Islet of Langerhans (tissue), 1 donor: ENCODE data around the gene ZNF853.
"Not testable (repeated sequence)": the region's sequence is repeated elsewhere in the genome, so short reads cannot be mapped to it uniquely, and the experiment has no call there.

Experiments used
- FAIRE-seq: peaks from one replicate; lab custom pipeline; 2011; peaks lifted over from hg19 to GRCh38; lab: Jason Lieb, UNC

ZNF853 gene

GRCh38 chr7:6606866-6607583 is 8.4 kb upstream of the ZNF853 start:
- no peak for FAIRE-seq

DNA sequence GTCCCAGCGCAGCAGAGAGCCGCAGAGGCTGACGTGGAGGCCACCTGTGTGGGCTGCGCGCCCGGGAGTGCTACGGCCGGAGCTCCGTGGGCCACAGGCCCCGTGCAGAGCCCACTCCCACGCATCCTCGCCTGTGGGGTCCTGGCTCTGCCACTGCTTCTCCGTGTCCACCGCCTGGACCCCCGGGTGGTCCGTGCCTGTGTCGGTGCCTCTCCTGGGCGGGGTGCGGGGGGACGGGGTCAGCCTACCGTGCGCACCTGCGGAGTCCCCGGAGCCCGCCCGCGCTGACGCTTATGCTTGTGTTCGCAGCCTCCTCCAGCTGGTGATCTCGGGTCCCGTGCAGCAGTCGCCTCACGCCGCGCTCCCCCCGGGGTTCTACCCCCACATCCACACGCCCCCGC is 7.8 kb upstream of the ZNF853 start:
- no peak for FAIRE-seq

DNA sequence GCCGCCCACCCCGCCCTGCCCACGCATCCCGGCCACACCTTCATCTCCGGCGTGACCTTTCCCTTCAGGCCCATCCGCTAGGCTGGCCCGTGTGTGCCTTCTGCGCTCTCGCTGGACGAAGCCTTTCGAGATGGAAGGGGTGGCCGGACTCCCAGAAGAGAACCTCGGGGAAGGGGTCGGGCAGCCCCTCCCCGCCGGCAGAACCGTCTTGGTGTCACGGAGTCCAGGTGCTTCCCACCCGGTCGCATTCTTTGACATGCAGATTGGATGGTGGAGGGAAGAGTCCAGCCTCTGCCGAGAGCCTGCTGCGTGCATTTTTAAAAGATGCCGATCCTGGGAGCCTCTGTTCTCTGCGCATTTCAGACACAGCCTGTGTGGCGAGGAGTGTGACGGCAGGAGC is 7.3 kb upstream of the ZNF853 start:
- no peak for FAIRE-seq

GRCh38 chr7:6608794-6609193 is 6.6 kb upstream of the ZNF853 start:
- FAIRE-seq: no peak

- no peak for FAIRE-seq
Observed at GRCh38 chr7:6612819-6613218, 2.6 kb upstream of the ZNF853 start.

- no peak for FAIRE-seq
Observed at GRCh38 chr7:6613706-6614105, 1.7 kb upstream of the ZNF853 start.

GRCh38 chr7:6615723-6616555 is 529 bp downstream of the ZNF853 start:
- FAIRE-seq: no peak

DNA sequence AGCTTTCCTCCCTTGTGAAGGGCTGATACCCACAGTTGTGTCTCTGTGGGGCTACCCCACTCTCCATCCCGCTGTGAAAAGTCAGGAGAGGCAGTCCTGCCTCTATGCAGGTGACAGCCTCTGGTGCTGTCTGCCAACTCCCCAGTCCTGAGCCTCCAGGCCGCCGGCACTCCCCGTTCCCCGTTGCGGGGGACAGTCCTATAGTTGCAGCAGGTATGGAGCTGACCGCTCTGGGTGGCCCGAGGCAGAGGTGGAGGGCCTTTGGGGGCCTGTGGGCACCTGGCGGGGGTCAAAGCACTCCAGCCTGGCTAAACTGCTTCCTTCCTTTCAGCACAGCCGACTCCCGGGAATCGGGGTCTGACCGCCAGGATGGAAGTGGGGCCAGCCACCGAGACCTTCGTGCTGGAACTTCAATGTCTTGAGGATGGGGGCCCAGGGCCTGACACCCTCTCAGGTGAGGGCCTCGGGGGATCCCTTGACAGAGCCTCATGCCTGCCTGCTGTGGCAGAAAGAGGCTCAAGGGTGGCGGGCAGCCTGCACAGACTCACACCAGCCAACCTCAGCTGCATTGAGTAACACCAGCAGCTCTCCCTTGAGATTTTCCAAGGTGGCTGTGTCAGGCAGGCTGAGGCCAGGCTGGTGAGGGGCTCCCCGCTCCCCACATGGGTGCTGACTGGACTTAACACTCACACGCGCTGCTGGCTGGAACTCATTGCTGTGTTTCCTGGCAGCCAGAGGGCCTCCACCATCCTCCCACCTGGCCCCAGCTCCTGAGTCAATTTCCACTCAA is 1.6 kb downstream of the ZNF853 start:
- no peak for FAIRE-seq

GRCh38 chr7:6618621-6619020 is 3.2 kb downstream of the ZNF853 start:
- FAIRE-seq: no peak

GRCh38 chr7:6619961-6620360 is 4.6 kb downstream of the ZNF853 start:
- FAIRE-seq: no peak

- FAIRE-seq: no peak
Observed at GRCh38 chr7:6621195-6622133, 6.1 kb downstream of the ZNF853 start.

DNA sequence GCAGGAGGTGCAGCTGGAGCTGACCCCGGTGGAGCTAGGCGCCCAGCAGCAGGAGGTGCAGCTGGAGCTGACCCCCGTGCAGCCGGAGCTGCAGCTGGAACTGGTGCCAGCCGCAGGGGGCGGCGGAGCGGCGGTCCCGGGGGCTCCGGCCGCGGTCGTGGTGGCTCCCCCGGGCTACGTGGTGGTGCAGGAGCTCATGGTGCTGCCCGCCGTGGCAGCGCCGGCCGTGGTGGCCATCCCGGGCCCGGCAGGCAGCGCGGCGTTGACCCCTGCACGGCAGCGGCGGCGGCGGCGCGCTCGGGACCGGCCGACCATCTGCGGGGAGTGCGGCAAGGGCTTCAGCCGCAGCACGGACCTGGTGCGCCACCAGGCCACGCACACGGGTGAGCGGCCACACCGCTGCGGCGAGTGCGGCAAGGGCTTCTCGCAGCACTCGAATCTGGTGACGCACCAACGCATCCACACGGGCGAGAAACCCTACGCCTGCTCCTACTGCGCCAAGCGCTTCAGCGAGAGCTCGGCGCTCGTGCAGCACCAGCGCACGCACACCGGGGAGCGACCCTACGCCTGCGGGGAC is 6.8 kb downstream of the ZNF853 start:
- no peak for FAIRE-seq

GRCh38 chr7:6623589-6624245 is 8.3 kb downstream of the ZNF853 start:
- FAIRE-seq: no peak

GRCh38 chr7:6624246-6624611 is 8.8 kb downstream of the ZNF853 start:
- no peak for FAIRE-seq

- FAIRE-seq: no peak
Observed at GRCh38 chr7:6628045-6628444, 12.6 kb downstream of the ZNF853 start.

GRCh38 chr7:6630007-6630849 is 14.8 kb downstream of the ZNF853 start:
- no peak for FAIRE-seq

GRCh38 chr7:6631605-6632004 is 16.2 kb downstream of the ZNF853 start:
- no peak for FAIRE-seq

DNA sequence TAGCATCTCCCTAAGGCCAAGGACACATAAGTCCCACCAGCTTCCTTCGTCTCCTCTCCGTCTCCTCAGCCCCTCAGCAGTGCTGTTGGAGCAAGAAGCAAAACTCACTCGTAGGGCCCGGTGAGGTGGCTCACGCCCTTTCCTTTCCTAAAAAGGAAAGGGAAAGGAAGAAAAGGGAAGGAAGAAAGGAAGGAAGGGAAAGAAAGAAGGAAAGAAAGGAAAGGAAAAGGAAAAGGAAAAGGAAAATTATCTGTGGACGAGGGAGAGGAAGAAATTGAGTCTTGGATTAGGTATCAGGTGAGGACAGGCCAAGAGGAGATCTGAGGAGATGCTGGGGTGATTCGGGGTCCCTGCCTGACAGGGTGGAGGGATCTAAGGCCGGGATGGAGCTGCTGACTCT is 18.6 kb downstream of the ZNF853 start:
- FAIRE-seq: no peak

GRCh38 chr7:6634971-6635370 is 19.6 kb downstream of the ZNF853 start:
- FAIRE-seq: not testable (repeated sequence)
